Keratinocyte (primary cell): ENCODE data around the gene SRRD. TPM values are rescaled to one million over a fixed set of nuclear protein-coding genes. Genes with fewer than 3 reads are reported as not detected.

ENCODE experiments used
- DNase-seq: peaks from one replicate; pipeline ENCODE4 v3.0.0-alpha.2; 2011; ENCODE audit warnings: low read depth, missing footprints, low spot score
- FAIRE-seq: peaks from 2 replicates; lab custom pipeline; 2011; peaks lifted over from hg19 to GRCh38; lab: Jason Lieb, UNC
- H2AFZ ChIP-seq: 2 replicates; pipeline ENCODE4 v1.6.0; 2012; ENCODE audit warnings: low read length, control low read depth, inconsistent platforms; ENCODE audit not compliant: control insufficient read depth
- H3K27ac ChIP-seq: 2 replicates; pipeline ENCODE4 v1.5.1; 2011; ENCODE audit warnings: low read length; ENCODE audit not compliant: control insufficient read depth, insufficient read depth
- H3K27me3 ChIP-seq: 3 replicates; pipeline ENCODE4 v1.6.0; 2011; ENCODE audit warnings: low read length; ENCODE audit not compliant: control insufficient read depth, insufficient read depth; ENCODE audit errors: extremely low read depth
- H3K36me3 ChIP-seq, 2 experiments: 2 replicates in 1 of 2; 3 replicates in 1 of 2; pipeline ENCODE4 v1.5.1; 2011; ENCODE audit warnings: low read length in 2 of 2, mild to moderate bottlenecking in 1 of 2; ENCODE audit not compliant: control insufficient read depth in 2 of 2, insufficient read depth in 2 of 2; ENCODE audit errors: extremely low read depth in 1 of 2
- H3K4me1 ChIP-seq: 3 replicates; pipeline ENCODE4 v1.5.1; 2011; ENCODE audit warnings: low read length; ENCODE audit not compliant: control insufficient read depth, insufficient read depth; ENCODE audit errors: extremely low read depth
- H3K4me2 ChIP-seq: 3 replicates; pipeline ENCODE4 v1.6.0; 2011; ENCODE audit warnings: low read depth, low read length; ENCODE audit not compliant: control insufficient read depth, insufficient read depth; ENCODE audit errors: extremely low read depth
- H3K4me3 ChIP-seq, 3 experiments: fragments of 200-600 bp in 1 of 3; sonication (generic) in 1 of 3; 2 replicates in 2 of 3; 3 replicates in 1 of 3; pipeline ENCODE4 v1.5.1; 2011 to 2016; ENCODE audit warnings: low read length in 3 of 3, mild to moderate bottlenecking in 3 of 3, control low read depth in 2 of 3, inconsistent platforms in 1 of 3, low read depth in 1 of 3, mixed read lengths in 1 of 3, mixed run types in 1 of 3, moderate library complexity in 1 of 3; ENCODE audit not compliant: control insufficient read depth in 2 of 3, insufficient read depth in 2 of 3; ENCODE audit errors: extremely low read depth in 1 of 3
- H3K79me2 ChIP-seq: 2 replicates; pipeline ENCODE4 v1.6.0; 2012; ENCODE audit warnings: low read length; ENCODE audit not compliant: control insufficient read depth, insufficient read depth
- H3K9ac ChIP-seq: 3 replicates; pipeline ENCODE4 v1.6.0; 2011; ENCODE audit warnings: low read length; ENCODE audit not compliant: control insufficient read depth, insufficient read depth; ENCODE audit errors: extremely low read depth
- H3K9me1 ChIP-seq: 3 replicates; pipeline ENCODE4 v1.6.0; 2011; ENCODE audit warnings: low read length; ENCODE audit not compliant: control insufficient read depth, insufficient read depth; ENCODE audit errors: extremely low read depth
- H3K9me3 ChIP-seq: 2 replicates; pipeline ENCODE4 v1.5.1; 2012; ENCODE audit warnings: low read depth, low read length; ENCODE audit not compliant: control insufficient read depth
- H4K20me1 ChIP-seq: 3 replicates; pipeline ENCODE4 v1.6.0; 2011; ENCODE audit warnings: low read length; ENCODE audit not compliant: control insufficient read depth, insufficient read depth; ENCODE audit errors: extremely low read depth
- CTCF ChIP-seq, 3 experiments: IDR thresholded peaks in 1 of 3; conservative IDR thresholded peaks in 1 of 3; optimal IDR thresholded peaks in 1 of 3; 2 replicates in 2 of 3; 3 replicates in 1 of 3; pipeline versions ENCODE3 to v1.5.1; 2011; ENCODE audit warnings: low read length in 3 of 3, mild to moderate bottlenecking in 3 of 3, moderate library complexity in 2 of 3, control low read depth in 1 of 3, inconsistent platforms in 1 of 3; ENCODE audit not compliant: insufficient read depth in 2 of 3; ENCODE audit errors: extremely low read depth in 1 of 3
- EZH2 ChIP-seq: IDR thresholded peaks from one replicate; pipeline ENCODE4 v1.6.1; 2012; ENCODE audit warnings: inconsistent platforms, mild to moderate bottlenecking, low read length, moderate library complexity
- dilution Hi-C: fragments of 300-500 bp; cut with MboI; formaldehyde crosslinking; loops from one replicate; pipeline ENCODE4 v1.7.0; 2020; ENCODE audit warnings: low sequenced_read_pairs; ENCODE audit not compliant: extremely low pct_ligation_motif_present
- polyA plus RNA-seq, 5 experiments: library from polyadenylated mRNA; depleted of rRNA in 3 of 5; stranded (reverse) in 3 of 5; stranded (forward) in 1 of 5; unstranded in 1 of 5; fragments of >200 nt; gene quantifications; 1 replicate in 1 of 5; 2 replicates in 3 of 5; 3 replicates in 1 of 5; pipeline versions ENCODE4 v1.2.1 to v1.2.3, GENCODE V29; 2011 to 2012; ENCODE audit warnings: missing spikeins in 2 of 5, low read depth in 1 of 5, low replicate concordance in 1 of 5

Gene SRRD
- polyA plus RNA-seq, 1 donor (not counting 4 experiments of a cell fraction or from before 2014, with no cell fraction given) = 45.0 TPM

GRCh38 chr22:26463101-26463661 lies 20.5 kb upstream of the SRRD start:
- H3K27me3 ChIP-seq = no peaks in the 10 kb centered on the region
- peak overlapping the region; percentile 32 for H3K9ac ChIP-seq
- TF ChIP-seq CTCF (optimal IDR thresholded peaks at IDR 0.05 in 1 of 3, IDR thresholded peaks at IDR 0.05 in 1 of 3, conservative IDR thresholded peaks at IDR 0.05 in 1 of 3; ENCODE audit: extremely low read depth in 1 of 3, insufficient read depth in 2 of 3, low read length in 3 of 3) (no peak), EZH2 (no peak)
- H3K4me3 ChIP-seq = no peak overlapping the region
- DNase-seq (no peak), FAIRE-seq (peak; percentile 86)
- H3K27ac ChIP-seq = peak overlapping the region; percentile 53
- H4K20me1 ChIP-seq = no peaks in the 10 kb centered on the region
- H2AFZ ChIP-seq = no peak overlapping the region
- peaks cover 5% of the 10 kb centered on the region for H3K79me2 ChIP-seq
- H3K4me2 ChIP-seq = peak overlapping the region; percentile 47
- dilution Hi-C loops = no loop called here
- H3K36me3 ChIP-seq = peaks cover 9 to 70% of the 10 kb centered on the region in 2 experiments
- no peaks in the 10 kb centered on the region for H3K9me1 ChIP-seq
- H3K4me1 ChIP-seq = peaks cover 44% of the 10 kb centered on the region
- H3K9me3 ChIP-seq = no peaks in the 10 kb centered on the region

- no peaks in the 10 kb centered on the region for H3K9me3 ChIP-seq
- TF ChIP-seq CTCF (optimal IDR thresholded peaks at IDR 0.05 in 1 of 3, IDR thresholded peaks at IDR 0.05 in 1 of 3, conservative IDR thresholded peaks at IDR 0.05 in 1 of 3; ENCODE audit: extremely low read depth in 1 of 3, insufficient read depth in 2 of 3, low read length in 3 of 3) = no peak
- TF ChIP-seq EZH2 = no peak
- no peak overlapping the region for H3K4me3 ChIP-seq
- FAIRE-seq (no peak), DNase-seq (no peak)
- peaks cover 2% of the 10 kb centered on the region for H3K79me2 ChIP-seq
- H3K36me3 ChIP-seq = peaks cover 11 to 70% of the 10 kb centered on the region in 2 experiments
- H3K27ac ChIP-seq = peak overlapping the region; percentile 53
- H3K4me2 ChIP-seq = peak overlapping the region; percentile 47
- dilution Hi-C loops = no loop called here
- no peaks in the 10 kb centered on the region for H4K20me1 ChIP-seq
- peak overlapping the region; percentile 32 for H3K9ac ChIP-seq
- H2AFZ ChIP-seq = no peak overlapping the region
- peaks cover 44% of the 10 kb centered on the region for H3K4me1 ChIP-seq
- no peaks in the 10 kb centered on the region for H3K9me1 ChIP-seq
- H3K27me3 ChIP-seq = no peaks in the 10 kb centered on the region
Observed at GRCh38 chr22:26463688-26464087, 20.0 kb upstream of the SRRD start.
